Measurements from ENCODE around the gene NPPA. TPM values are rescaled to one million over a fixed set of nuclear protein-coding genes. Genes with fewer than 3 reads are reported as not detected.

The NPPA gene
- total RNA-seq, 1 experiment from 2014 or later: not detected

DNA sequence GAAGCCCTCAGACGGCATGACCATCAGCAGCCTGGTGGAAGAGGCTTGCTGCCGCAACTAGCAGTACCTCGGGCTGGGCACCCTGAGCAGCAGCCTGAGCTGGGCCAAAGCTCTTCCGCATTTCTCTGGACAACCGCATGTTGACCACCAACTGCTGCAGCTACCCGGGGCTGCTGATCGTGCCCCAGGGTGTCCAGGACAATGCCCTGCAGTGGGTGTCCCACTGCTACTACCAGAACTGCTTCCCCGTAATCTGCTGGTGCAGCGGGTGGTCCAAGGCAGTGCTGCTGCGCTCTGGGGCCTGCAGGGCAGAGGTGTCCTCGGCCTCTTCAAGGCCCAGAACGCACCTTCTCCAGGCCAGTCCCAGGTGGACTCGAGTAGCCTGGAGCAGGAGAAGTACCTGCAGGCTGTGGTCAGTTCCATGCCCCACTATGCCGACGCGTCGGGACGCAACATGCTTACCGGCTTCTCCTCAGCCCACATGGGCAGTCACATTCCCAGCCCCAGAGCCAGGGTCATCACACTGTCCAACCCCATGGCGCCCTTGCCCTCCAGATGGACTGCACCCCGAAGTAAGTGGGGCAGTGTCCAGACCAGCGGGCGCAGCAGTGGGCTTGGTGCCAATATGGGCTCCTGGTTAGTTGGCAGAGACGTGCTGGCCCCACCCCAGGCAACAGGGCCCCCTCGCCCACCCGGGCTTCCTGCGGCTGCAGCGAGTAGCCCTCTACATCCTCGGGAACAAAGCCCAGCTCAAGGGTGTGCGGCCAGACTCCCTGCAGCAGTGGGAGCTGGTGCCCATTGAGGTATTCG is 30.7 kb upstream of the NPPA start:
- no TSS peak for BruUV-seq (replicated peaks)

GRCh38 chr1:11877074-11877473 is 29.5 kb upstream of the NPPA start:
- Histone ChIP-seq H3K27ac (ENCODE audit: low read length) (no peak overlapping the region), H3K9ac (ENCODE audit: low read length) (no peak overlapping the region), H4K20me1 (ENCODE audit: low read length) (no peaks in the 10 kb centered on the region), H3K4me1 (ENCODE audit: insufficient read depth, low read length) (no peaks in the 10 kb centered on the region), H3K9me2 (replicated peaks; ENCODE audit: low read length) (no peaks in the 10 kb centered on the region), H3K79me2 (ENCODE audit: low read length) (no peaks in the 10 kb centered on the region), H3K9me3 (ENCODE audit: low read length) (no peaks in the 10 kb centered on the region), H3K4me2 (ENCODE audit: low read length) (no peak overlapping the region), H3K36me3 (ENCODE audit: low read depth, low read length) (no peaks in the 10 kb centered on the region), H3K27me3 (ENCODE audit: low read length) (peaks cover 9% of the 10 kb centered on the region), H3K4me3 (ENCODE audit: low read length) (no peak overlapping the region), H2AFZ (ENCODE audit: low read length) (no peak overlapping the region), H3F3A (ENCODE audit: low read length, unreplicated experiment) (no peaks in the 10 kb centered on the region)
- BruUV-seq (replicated peaks): no TSS peak
- ATAC-seq (no peak), DNase-seq (no peak)
- intact Hi-C loops (cut with micrococcal nuclease): no loop called here
- no peak for TF ChIP-seq EZH2 (IDR thresholded peaks at IDR 0.05; ENCODE audit: low read length, unreplicated experiment)
- TF ChIP-seq CTCF (conservative IDR thresholded peaks at IDR 0.05; ENCODE audit: low read depth, low read length): no peak
- ChIA-PET CTCF (no interaction called here), POLR2A (ENCODE audit: unreplicated experiment) (no interaction called here)

More for the DNA sequence above, 30.7 kb upstream of the NPPA start:
- H3K36me3 ChIP-seq (ENCODE audit: low read depth, low read length): no peaks in the 10 kb centered on the region
- intact Hi-C loops (cut with micrococcal nuclease): no loop called here
- ATAC-seq (no peak), DNase-seq (no peak)
- no peaks in the 10 kb centered on the region for H3F3A ChIP-seq (ENCODE audit: low read length, unreplicated experiment)
- H3K4me3 ChIP-seq (ENCODE audit: low read length): no peak overlapping the region
- TF ChIP-seq EZH2phosphoT487 (IDR thresholded peaks at IDR 0.05; ENCODE audit: borderline replicate concordance, low read length) (no peak), CTCF (conservative IDR thresholded peaks at IDR 0.05; ENCODE audit: low read depth, low read length) (no peak)
- no peaks in the 10 kb centered on the region for H3K9me2 ChIP-seq (replicated peaks; ENCODE audit: low read length)
- ChIA-PET POLR2A (ENCODE audit: unreplicated experiment) (no interaction called here), CTCF (no interaction called here)
- H3K27ac ChIP-seq (ENCODE audit: low read length): no peak overlapping the region
- no peaks in the 10 kb centered on the region for H3K79me2 ChIP-seq (ENCODE audit: low read length)
- H4K20me1 ChIP-seq (ENCODE audit: low read length): no peaks in the 10 kb centered on the region
- no peaks in the 10 kb centered on the region for H3K4me1 ChIP-seq (ENCODE audit: insufficient read depth, low read length)
- H3K9me3 ChIP-seq (ENCODE audit: low read length): no peaks in the 10 kb centered on the region
- H3K27me3 ChIP-seq (ENCODE audit: low read length): peaks cover 9% of the 10 kb centered on the region
- H2AFZ ChIP-seq (ENCODE audit: low read length): no peak overlapping the region
- H3K9ac ChIP-seq (ENCODE audit: low read length): no peak overlapping the region
- no peak overlapping the region for H3K4me2 ChIP-seq (ENCODE audit: low read length)

- no peak for ATAC-seq
- CTCF ChIA-PET: no interaction called here
These were observed 27.5 kb upstream of the NPPA start for GRCh38 chr1:11875094-11875493.

More at GRCh38 chr1:11875094-11875493, 27.5 kb upstream of the NPPA start:
- no peak overlapping the region for H2AFZ ChIP-seq (ENCODE audit: low read length)
- intact Hi-C loops (cut with micrococcal nuclease): no loop called here
- H3K9me2 ChIP-seq (replicated peaks; ENCODE audit: low read length): no peaks in the 10 kb centered on the region
- H3K27ac ChIP-seq (ENCODE audit: low read length): no peak overlapping the region
- H3K36me3 ChIP-seq (ENCODE audit: low read depth, low read length): no peaks in the 10 kb centered on the region
- DNase-seq: no peak
- no peaks in the 10 kb centered on the region for H3K79me2 ChIP-seq (ENCODE audit: low read length)
- BruUV-seq (replicated peaks): no TSS peak
- H3K4me1 ChIP-seq (ENCODE audit: insufficient read depth, low read length): no peaks in the 10 kb centered on the region
- no peak overlapping the region for H3K4me3 ChIP-seq (ENCODE audit: low read length)
- no peaks in the 10 kb centered on the region for H4K20me1 ChIP-seq (ENCODE audit: low read length)
- POLR2A ChIA-PET (ENCODE audit: unreplicated experiment): no interaction called here
- H3K27me3 ChIP-seq (ENCODE audit: low read length): peaks cover 9% of the 10 kb centered on the region
- H3F3A ChIP-seq (ENCODE audit: low read length, unreplicated experiment): no peaks in the 10 kb centered on the region
- TF ChIP-seq EZH2phosphoT487 (IDR thresholded peaks at IDR 0.05; ENCODE audit: borderline replicate concordance, low read length): no peak
- no peak for TF ChIP-seq CTCF (conservative IDR thresholded peaks at IDR 0.05; ENCODE audit: low read depth, low read length)
- TF ChIP-seq EZH2 (IDR thresholded peaks at IDR 0.05; ENCODE audit: low read length, unreplicated experiment): no peak
- no peak overlapping the region for H3K4me2 ChIP-seq (ENCODE audit: low read length)
- H3K9ac ChIP-seq (ENCODE audit: low read length): no peak overlapping the region
- H3K9me3 ChIP-seq (ENCODE audit: low read length): no peaks in the 10 kb centered on the region
